Measurements from ENCODE around the gene PRSS1. TPM values are rescaled to one million over a fixed set of nuclear protein-coding genes. Genes with fewer than 3 reads are reported as not detected.
A peak's percentile ranks its signal among the peaks of the same experiment; 100 is the strongest.

PRSS1 gene
- total RNA-seq, 1 donor from 2014 or later = not detected

DNA sequence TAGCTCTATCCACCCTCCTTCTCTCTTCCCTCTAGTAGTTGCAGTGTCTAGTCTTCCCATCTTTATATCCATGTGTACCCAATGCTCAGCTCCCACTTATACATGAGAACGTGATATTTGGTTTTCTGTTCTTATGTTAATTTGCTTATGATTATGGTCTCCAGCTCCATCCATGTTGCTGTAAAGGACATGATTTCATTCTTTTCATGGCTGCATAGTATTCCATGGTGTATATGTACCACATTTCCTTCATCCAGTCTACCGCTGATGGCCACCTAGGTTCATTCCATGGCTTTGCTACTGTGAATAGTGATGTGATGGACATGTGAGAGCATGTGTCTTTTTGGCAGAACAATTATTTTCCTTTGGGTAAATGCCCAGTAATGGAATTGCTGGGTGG, 28.0 kb downstream of the PRSS1 start:
- Mint-ChIP-seq H3K27ac (no peak overlapping the region), H3K27me3 (ENCODE audit: insufficient read depth, low read depth) (peaks cover 24% of the 10 kb centered on the region), H3K9me3 (peaks cover 4% of the 10 kb centered on the region), H3K36me3 (no peaks in the 10 kb centered on the region), H3K4me1 (no peaks in the 10 kb centered on the region), H3K4me3 (no peak overlapping the region)
- H3K36me3 ChIP-seq = no peaks in the 10 kb centered on the region
- no peaks in the 10 kb centered on the region for H3K79me2 ChIP-seq (ENCODE audit: low read depth)
- no peaks in the 10 kb centered on the region for H4K20me1 ChIP-seq (ENCODE audit: low read depth)
- H3K27ac ChIP-seq = no peak overlapping the region
- no peaks in the 10 kb centered on the region for H3K9me3 ChIP-seq (ENCODE audit: low read depth)
- no peak for DNase-seq (ENCODE audit: low spot score)
- no peak overlapping the region for H3K4me2 ChIP-seq
- H3F3A ChIP-seq (ENCODE audit: low read depth) = no peaks in the 10 kb centered on the region
- peaks cover 1% of the 10 kb centered on the region for H3K27me3 ChIP-seq
- no peak overlapping the region for H3K4me3 ChIP-seq
- no peaks in the 10 kb centered on the region for H3K4me1 ChIP-seq
- no peak overlapping the region for H2AFZ ChIP-seq (replicated peaks)
- no peak overlapping the region for H3K9ac ChIP-seq
- TF ChIP-seq EZH2phosphoT487 (IDR thresholded peaks at IDR 0.05) (no peak), EZH2 (IDR thresholded peaks at IDR 0.05) (no peak)
- TF ChIP-seq, protein P1, sequence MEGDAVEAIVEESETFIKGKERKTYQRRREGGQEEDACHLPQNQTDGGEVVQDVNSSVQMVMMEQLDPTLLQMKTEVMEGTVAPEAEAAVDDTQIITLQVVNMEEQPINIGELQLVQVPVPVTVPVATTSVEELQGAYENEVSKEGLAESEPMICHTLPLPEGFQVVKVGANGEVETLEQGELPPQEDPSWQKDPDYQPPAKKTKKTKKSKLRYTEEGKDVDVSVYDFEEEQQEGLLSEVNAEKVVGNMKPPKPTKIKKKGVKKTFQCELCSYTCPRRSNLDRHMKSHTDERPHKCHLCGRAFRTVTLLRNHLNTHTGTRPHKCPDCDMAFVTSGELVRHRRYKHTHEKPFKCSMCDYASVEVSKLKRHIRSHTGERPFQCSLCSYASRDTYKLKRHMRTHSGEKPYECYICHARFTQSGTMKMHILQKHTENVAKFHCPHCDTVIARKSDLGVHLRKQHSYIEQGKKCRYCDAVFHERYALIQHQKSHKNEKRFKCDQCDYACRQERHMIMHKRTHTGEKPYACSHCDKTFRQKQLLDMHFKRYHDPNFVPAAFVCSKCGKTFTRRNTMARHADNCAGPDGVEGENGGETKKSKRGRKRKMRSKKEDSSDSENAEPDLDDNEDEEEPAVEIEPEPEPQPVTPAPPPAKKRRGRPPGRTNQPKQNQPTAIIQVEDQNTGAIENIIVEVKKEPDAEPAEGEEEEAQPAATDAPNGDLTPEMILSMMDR (IDR thresholded peaks at IDR 0.05) = no peak

DNA sequence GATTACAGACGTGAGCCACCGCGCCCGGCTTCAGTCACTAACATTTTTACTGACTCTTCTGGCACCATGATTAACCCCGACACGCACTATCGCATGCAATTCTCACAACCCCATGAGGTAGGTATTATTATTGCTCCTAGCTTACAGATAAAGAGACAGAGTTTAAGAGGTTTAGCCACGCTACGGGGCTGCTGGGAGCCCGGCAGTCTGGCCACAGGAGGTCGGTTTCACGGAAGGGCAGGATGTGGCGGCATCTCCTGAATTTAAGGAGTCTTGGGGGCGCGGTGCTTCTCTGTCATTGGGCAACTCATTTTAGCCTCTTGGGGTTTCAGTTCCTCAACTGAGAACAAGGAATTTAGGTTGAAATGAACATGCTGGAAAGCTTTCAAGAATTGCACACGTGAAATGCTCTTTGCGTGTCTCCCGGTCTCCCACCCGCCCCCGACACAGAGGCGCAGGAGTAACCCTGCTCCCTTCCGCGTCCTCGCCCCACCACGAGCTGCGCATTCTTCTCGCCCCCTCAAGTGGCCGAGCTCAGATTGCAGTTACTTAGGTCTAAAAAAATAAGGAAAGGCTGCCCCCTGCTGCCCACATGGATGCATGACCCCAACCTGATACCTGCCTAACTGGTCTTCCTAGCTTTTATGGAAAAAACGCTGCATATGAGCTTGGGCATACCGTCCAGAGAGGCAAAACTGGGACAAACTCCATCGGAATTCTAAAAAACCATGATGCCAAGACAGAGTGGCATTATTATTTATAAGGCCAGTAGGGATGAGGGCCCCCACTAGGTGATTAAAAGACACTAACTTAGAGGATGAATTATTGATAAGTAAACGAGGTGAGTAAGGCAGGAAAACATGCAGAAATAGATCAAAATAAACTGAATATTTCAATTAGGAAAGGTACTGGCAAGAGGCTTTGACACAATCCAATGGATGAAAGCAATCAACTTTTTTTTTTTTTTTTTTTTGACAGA, 33.9 kb downstream of the PRSS1 start:
- no peaks in the 10 kb centered on the region for H3F3A ChIP-seq (ENCODE audit: low read depth)
- peaks cover 10% of the 10 kb centered on the region for H3K27me3 Mint-ChIP-seq (ENCODE audit: insufficient read depth, low read depth)
- no peak overlapping the region for H3K9ac ChIP-seq
- peak; percentile 95 for DNase-seq (ENCODE audit: low spot score)
- peak overlapping the region; percentile 70 for H3K4me3 Mint-ChIP-seq
- H2AFZ ChIP-seq (replicated peaks) = peak overlapping the region; percentile 98
- H3K4me2 ChIP-seq = peak overlapping the region; percentile 75
- H3K4me1 Mint-ChIP-seq = no peaks in the 10 kb centered on the region
- no peaks in the 10 kb centered on the region for H3K9me3 ChIP-seq (ENCODE audit: low read depth)
- H4K20me1 ChIP-seq (ENCODE audit: low read depth) = no peaks in the 10 kb centered on the region
- TF ChIP-seq EZH2phosphoT487 (IDR thresholded peaks at IDR 0.05) = no peak
- TF ChIP-seq, protein P1 (IDR thresholded peaks at IDR 0.05) = peak; percentile 99
- peaks cover 2% of the 10 kb centered on the region for H3K9me3 Mint-ChIP-seq
- no peaks in the 10 kb centered on the region for H3K4me1 ChIP-seq
- no peaks in the 10 kb centered on the region for H3K36me3 ChIP-seq
- H3K27ac Mint-ChIP-seq = no peak overlapping the region
- H3K27me3 ChIP-seq = peaks cover 10% of the 10 kb centered on the region
- peak overlapping the region; percentile 39 for H3K4me3 ChIP-seq
- H3K27ac ChIP-seq = no peak overlapping the region
- no peaks in the 10 kb centered on the region for H3K79me2 ChIP-seq (ENCODE audit: low read depth)
- H3K36me3 Mint-ChIP-seq = no peaks in the 10 kb centered on the region

DNA sequence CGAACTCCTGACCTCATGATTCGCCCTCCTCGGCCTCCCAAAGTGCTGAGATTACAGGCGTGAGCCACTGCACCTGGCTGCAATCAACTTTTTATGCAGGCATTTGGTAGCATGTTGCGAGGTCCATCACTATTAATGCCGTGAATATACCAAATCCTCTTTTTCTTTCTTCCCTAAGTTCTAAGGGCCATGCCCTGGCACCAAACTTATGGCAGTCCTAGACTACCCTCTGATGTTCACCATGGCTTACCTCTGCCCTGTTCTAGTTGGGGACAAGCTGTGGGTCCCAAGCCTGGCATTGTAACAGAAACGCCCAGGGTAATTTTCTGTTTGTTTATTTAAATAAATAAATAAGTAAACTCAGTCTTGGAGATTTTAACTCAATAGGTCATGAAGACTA, 34.8 kb downstream of the PRSS1 start:
- H3K27ac ChIP-seq = no peak overlapping the region
- peaks cover 2% of the 10 kb centered on the region for H3K9me3 Mint-ChIP-seq
- no peak overlapping the region for H3K27ac Mint-ChIP-seq
- H3K4me2 ChIP-seq = no peak overlapping the region
- H3K36me3 Mint-ChIP-seq = no peaks in the 10 kb centered on the region
- no peak overlapping the region for H2AFZ ChIP-seq (replicated peaks)
- peaks cover 10% of the 10 kb centered on the region for H3K27me3 ChIP-seq
- no peak overlapping the region for H3K4me3 Mint-ChIP-seq
- H3K36me3 ChIP-seq = no peaks in the 10 kb centered on the region
- H3F3A ChIP-seq (ENCODE audit: low read depth) = no peaks in the 10 kb centered on the region
- no peaks in the 10 kb centered on the region for H4K20me1 ChIP-seq (ENCODE audit: low read depth)
- no peak for TF ChIP-seq EZH2 (IDR thresholded peaks at IDR 0.05)
- no peak for TF ChIP-seq EZH2phosphoT487 (IDR thresholded peaks at IDR 0.05)
- TF ChIP-seq, protein P1 (IDR thresholded peaks at IDR 0.05) = no peak
- no peak for DNase-seq (ENCODE audit: low spot score)
- no peaks in the 10 kb centered on the region for H3K9me3 ChIP-seq (ENCODE audit: low read depth)
- H3K4me1 Mint-ChIP-seq = no peaks in the 10 kb centered on the region
- no peaks in the 10 kb centered on the region for H3K4me1 ChIP-seq
- H3K9ac ChIP-seq = no peak overlapping the region
- H3K79me2 ChIP-seq (ENCODE audit: low read depth) = no peaks in the 10 kb centered on the region
- H3K4me3 ChIP-seq = no peak overlapping the region
- peaks cover 10% of the 10 kb centered on the region for H3K27me3 Mint-ChIP-seq (ENCODE audit: insufficient read depth, low read depth)
